ENCODE measurements around the gene EBP. TPM values are rescaled to one million over a fixed set of nuclear protein-coding genes. Genes with fewer than 3 reads are reported as not detected.

EBP gene
- total and polyA plus RNA-seq, 4 donors = 41.5 to 254 (median 158) TPM

DNA sequence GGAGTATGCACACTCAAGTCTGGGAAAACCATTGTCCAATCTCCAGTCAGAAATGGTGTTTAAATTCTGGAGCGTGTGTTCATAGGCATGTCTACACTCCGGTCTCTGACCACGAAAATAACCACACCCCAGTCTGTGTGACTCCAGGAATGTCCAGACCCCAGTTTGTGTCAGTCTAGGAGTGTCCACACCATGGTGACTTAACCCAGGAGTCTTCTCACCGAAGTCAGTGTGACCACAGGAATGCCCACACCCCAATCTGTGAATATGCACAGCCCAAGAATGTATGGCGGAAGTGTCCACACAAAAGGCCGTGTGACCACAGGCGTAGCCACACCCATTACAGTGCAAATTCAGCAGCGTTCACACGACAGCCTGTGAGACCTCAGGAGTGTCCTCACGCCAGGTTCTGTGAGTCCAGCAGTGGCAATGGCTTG is 34.2 kb upstream of the EBP start:
- Histone ChIP-seq H3K4me3 (no peak overlapping the region), H3K27ac (ENCODE audit: low read depth in 1 of 2, low read length in 1 of 2) (no peak overlapping the region)

DNA sequence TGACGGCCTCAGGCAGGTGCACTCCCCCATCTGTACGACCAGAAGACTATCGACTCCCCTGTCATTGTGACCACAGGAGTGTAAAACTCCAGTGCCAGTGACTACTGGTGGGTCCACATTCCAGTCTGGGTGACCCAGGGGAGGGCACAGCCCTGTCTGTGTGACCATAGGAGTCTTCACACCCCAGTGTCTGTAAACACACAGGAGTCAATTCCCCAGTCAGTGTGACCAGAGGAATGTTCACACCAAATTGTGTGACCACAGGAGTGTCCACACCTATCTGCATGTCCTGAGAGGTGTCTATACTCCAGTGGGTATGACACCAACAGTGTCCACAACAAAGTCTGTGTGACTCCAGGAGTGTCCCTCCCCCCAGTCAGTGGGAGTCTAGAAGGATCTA is 33.6 kb upstream of the EBP start:
- Histone ChIP-seq H3K4me1 (ENCODE audit: control insufficient read depth in 5 of 5, insufficient read depth in 5 of 5, low read length in 5 of 5) (no peaks in the 10 kb centered on the region), H3K9ac (ENCODE audit: insufficient read depth in 1 of 2, low read length in 2 of 2) (no peak overlapping the region), H3K9me3 (ENCODE audit: control insufficient read depth in 4 of 4, insufficient read depth in 3 of 4, low read length in 3 of 4) (peaks cover 0 to 8% (median 0%) of the 10 kb centered on the region in 4 donors), H3K27ac (ENCODE audit: low read depth in 1 of 2, low read length in 1 of 2) (no peak overlapping the region), H3K4me3 (no peak overlapping the region), H3K27me3 (ENCODE audit: control insufficient read depth in 3 of 3, insufficient read depth in 3 of 3, low read length in 2 of 3) (no peaks in the 10 kb centered on the region), H3K36me3 (ENCODE audit: control insufficient read depth in 4 of 4, insufficient read depth in 4 of 4, low read length in 4 of 4) (peaks cover 0 to 8% (median 4%) of the 10 kb centered on the region in 4 donors)
- 82% methylated on average over 3 of the region's 3 CpGs for WGBS, 2 donors
- ATAC-seq (ENCODE audit: insufficient read depth, low FRiP score) (peak; percentile 9), DNase-seq (no peak)
- TF ChIP-seq, protein P1, sequence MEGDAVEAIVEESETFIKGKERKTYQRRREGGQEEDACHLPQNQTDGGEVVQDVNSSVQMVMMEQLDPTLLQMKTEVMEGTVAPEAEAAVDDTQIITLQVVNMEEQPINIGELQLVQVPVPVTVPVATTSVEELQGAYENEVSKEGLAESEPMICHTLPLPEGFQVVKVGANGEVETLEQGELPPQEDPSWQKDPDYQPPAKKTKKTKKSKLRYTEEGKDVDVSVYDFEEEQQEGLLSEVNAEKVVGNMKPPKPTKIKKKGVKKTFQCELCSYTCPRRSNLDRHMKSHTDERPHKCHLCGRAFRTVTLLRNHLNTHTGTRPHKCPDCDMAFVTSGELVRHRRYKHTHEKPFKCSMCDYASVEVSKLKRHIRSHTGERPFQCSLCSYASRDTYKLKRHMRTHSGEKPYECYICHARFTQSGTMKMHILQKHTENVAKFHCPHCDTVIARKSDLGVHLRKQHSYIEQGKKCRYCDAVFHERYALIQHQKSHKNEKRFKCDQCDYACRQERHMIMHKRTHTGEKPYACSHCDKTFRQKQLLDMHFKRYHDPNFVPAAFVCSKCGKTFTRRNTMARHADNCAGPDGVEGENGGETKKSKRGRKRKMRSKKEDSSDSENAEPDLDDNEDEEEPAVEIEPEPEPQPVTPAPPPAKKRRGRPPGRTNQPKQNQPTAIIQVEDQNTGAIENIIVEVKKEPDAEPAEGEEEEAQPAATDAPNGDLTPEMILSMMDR (IDR thresholded peaks at IDR 0.05; ENCODE audit: control extremely low read depth, extremely low read depth) = no peak

More for the DNA sequence above, 34.2 kb upstream of the EBP start:
- WGBS, 2 donors = 71 to 74% methylated on average over 10 of the region's 10 CpGs
- no peaks in the 10 kb centered on the region for H3K27me3 ChIP-seq (ENCODE audit: control insufficient read depth in 3 of 3, insufficient read depth in 3 of 3, low read length in 2 of 3)
- TF ChIP-seq, protein P1 (IDR thresholded peaks at IDR 0.05; ENCODE audit: control extremely low read depth, extremely low read depth) = no peak
- no peak overlapping the region for H3K9ac ChIP-seq (ENCODE audit: insufficient read depth in 1 of 2, low read length in 2 of 2)
- H3K4me1 ChIP-seq (ENCODE audit: control insufficient read depth in 5 of 5, insufficient read depth in 5 of 5, low read length in 5 of 5) = no peaks in the 10 kb centered on the region
- ATAC-seq (ENCODE audit: insufficient read depth, low FRiP score) (peak; percentile 31), DNase-seq (no peak)
- H3K9me3 ChIP-seq (ENCODE audit: control insufficient read depth in 4 of 4, insufficient read depth in 3 of 4, low read length in 3 of 4) = peaks cover 0 to 10% (median 0%) of the 10 kb centered on the region in 4 donors
- peaks cover 2 to 8% (median 5%) of the 10 kb centered on the region in 4 donors for H3K36me3 ChIP-seq (ENCODE audit: control insufficient read depth in 4 of 4, insufficient read depth in 4 of 4, low read length in 4 of 4)

DNA sequence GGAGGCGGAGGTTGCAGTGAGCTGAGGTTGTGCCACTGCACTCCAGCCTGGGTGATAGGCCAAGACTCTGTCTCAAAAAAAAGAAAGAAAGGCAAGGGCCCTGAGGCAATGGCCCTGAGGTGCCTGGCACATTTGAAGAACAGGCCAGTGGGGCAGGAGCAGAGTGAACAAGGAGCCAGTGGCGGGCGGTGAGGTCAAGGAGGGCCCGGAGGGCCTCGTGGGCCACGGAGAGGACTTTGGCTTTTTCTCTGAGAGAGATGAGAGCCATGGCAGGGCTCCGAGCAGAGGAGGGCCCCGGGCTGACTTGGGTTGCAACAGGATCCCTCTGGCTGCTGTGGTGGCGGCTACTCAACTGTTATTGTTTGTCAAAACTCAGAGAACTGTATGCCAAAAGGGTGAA is 32.3 kb upstream of the EBP start:
- ATAC-seq (ENCODE audit: insufficient read depth, low FRiP score) (no peak), DNase-seq (no peak)
- no peaks in the 10 kb centered on the region for H3K27me3 ChIP-seq (ENCODE audit: control insufficient read depth in 3 of 3, insufficient read depth in 3 of 3, low read length in 2 of 3)
- WGBS, 2 donors = 85 to 92% methylated on average over 9 of the region's 9 CpGs
- H3K36me3 ChIP-seq (ENCODE audit: control insufficient read depth in 4 of 4, insufficient read depth in 4 of 4, low read length in 4 of 4) = peaks cover 0 to 6% (median 2%) of the 10 kb centered on the region in 4 donors
- no peak overlapping the region for H3K9ac ChIP-seq (ENCODE audit: insufficient read depth in 1 of 2, low read length in 2 of 2)
- TF ChIP-seq, protein P1 (IDR thresholded peaks at IDR 0.05; ENCODE audit: control extremely low read depth, extremely low read depth) = no peak
- H3K27ac ChIP-seq (ENCODE audit: low read depth in 1 of 2, low read length in 1 of 2) = no peak overlapping the region
- H3K4me3 ChIP-seq = no peak overlapping the region
- H3K4me1 ChIP-seq (ENCODE audit: control insufficient read depth in 5 of 5, insufficient read depth in 5 of 5, low read length in 5 of 5) = no peaks in the 10 kb centered on the region
- H3K9me3 ChIP-seq (ENCODE audit: control insufficient read depth in 4 of 4, insufficient read depth in 3 of 4, low read length in 3 of 4) = peaks cover 0 to 8% (median 0%) of the 10 kb centered on the region in 4 donors

DNA sequence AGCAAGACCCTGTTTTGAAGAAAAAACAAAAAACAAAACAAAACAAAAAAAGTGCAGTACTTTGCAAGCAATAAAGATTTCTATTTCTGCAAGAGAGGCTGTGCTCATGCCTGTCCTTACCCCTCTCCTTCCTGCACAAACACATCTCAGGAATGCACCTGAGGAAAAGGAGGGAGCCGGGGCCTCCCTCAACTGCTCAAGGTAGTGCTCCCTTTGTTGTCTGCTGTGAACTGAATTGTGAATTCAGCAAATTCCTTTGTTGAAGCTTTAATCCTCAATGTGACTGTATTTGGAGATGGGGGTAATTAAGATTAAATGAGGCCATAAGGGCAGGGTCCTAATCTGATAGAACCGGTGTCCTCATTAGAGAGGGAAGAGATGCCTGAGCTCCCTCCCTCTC is 31.7 kb upstream of the EBP start:
- no peak overlapping the region for H3K4me3 ChIP-seq
- no peaks in the 10 kb centered on the region for H3K27me3 ChIP-seq (ENCODE audit: control insufficient read depth in 3 of 3, insufficient read depth in 3 of 3, low read length in 2 of 3)
- 77 to 100% methylated on average over 2 of the region's 2 CpGs for WGBS, 2 donors
- H3K4me1 ChIP-seq (ENCODE audit: control insufficient read depth in 5 of 5, insufficient read depth in 5 of 5, low read length in 5 of 5) = no peaks in the 10 kb centered on the region
- H3K27ac ChIP-seq (ENCODE audit: low read depth in 1 of 2, low read length in 1 of 2) = no peak overlapping the region
- no peak overlapping the region for H3K9ac ChIP-seq (ENCODE audit: insufficient read depth in 1 of 2, low read length in 2 of 2)
- H3K9me3 ChIP-seq (ENCODE audit: control insufficient read depth in 4 of 4, insufficient read depth in 3 of 4, low read length in 3 of 4) = peaks cover 0 to 8% (median 0%) of the 10 kb centered on the region in 4 donors
- ATAC-seq (ENCODE audit: insufficient read depth, low FRiP score) (no peak), DNase-seq (no peak)
- H3K36me3 ChIP-seq (ENCODE audit: control insufficient read depth in 4 of 4, insufficient read depth in 4 of 4, low read length in 4 of 4) = peaks cover 0 to 3% (median under 1%) of the 10 kb centered on the region in 4 donors
- TF ChIP-seq, protein P1 (IDR thresholded peaks at IDR 0.05; ENCODE audit: control extremely low read depth, extremely low read depth) = no peak
